ENCODE data around the gene MOCS3. TPM values are rescaled to one million over a fixed set of nuclear protein-coding genes. Genes with fewer than 3 reads are reported as not detected.

MOCS3 gene, protein sequence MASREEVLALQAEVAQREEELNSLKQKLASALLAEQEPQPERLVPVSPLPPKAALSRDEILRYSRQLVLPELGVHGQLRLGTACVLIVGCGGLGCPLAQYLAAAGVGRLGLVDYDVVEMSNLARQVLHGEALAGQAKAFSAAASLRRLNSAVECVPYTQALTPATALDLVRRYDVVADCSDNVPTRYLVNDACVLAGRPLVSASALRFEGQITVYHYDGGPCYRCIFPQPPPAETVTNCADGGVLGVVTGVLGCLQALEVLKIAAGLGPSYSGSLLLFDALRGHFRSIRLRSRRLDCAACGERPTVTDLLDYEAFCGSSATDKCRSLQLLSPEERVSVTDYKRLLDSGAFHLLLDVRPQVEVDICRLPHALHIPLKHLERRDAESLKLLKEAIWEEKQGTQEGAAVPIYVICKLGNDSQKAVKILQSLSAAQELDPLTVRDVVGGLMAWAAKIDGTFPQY
- total RNA-seq, result 1 to 10 TPM; 1.6 to 5.3 (median 4.4) TPM

DNA sequence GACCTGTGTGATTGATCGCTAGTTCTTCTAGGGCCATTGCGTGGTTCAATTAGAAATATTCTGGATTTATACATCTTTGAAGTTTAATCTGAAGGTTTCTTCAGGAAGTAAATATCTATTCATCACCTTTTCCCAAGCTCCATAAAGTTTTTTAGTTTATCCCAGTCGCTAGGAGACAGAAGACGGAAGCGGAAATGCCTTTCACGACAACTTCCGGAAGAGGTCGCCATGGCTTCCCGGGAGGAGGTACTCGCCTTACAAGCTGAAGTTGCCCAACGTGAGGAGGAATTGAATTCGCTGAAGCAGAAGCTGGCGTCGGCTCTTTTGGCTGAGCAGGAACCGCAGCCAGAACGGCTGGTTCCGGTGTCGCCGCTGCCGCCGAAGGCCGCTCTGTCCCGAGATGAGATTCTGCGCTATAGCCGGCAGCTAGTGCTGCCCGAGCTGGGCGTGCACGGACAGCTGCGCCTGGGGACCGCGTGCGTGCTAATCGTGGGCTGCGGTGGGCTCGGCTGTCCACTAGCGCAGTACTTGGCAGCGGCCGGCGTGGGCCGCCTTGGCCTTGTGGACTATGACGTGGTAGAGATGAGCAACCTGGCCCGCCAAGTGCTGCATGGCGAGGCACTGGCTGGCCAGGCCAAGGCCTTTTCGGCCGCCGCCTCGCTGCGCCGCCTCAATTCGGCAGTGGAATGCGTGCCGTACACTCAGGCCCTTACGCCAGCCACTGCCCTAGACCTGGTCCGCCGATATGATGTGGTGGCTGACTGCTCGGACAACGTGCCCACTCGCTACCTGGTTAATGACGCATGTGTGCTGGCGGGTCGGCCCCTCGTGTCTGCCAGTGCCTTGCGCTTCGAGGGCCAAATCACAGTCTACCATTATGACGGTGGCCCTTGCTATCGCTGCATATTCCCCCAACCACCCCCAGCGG is at the start of gene MOCS3:
MOCS3 (plus strand) TSS at position 204 of the 928 bp plus-strand sequence; CDS start at position 229, 25 bp downstream.
- Histone ChIP-seq H3K4me1 (peaks cover 27 to 55% (median 38%) of the 10 kb centered on the region in 4 donors), H3K27ac (peak within 1 kb of the TSS; percentile 88 to 95 (median 93)), H3K4me3 (peak within 1 kb of the TSS; percentile 88 to 96 (median 91)), H3K9me3 (no peaks in the 10 kb centered on the region), H3K27me3 (no peaks in the 10 kb centered on the region), H3K36me3 (peaks cover 0 to 23% (median 10%) of the 10 kb centered on the region in 4 donors)
- peak; percentile 90 to 94 for ATAC-seq (ENCODE audit: low FRiP score in 2 of 2)
- 1 to 3% methylated on average over 14 to 57 of the region's 67 CpGs for WGBS, 2 donors
- peak; percentile 83 to 90 for DNase-seq
- TF ChIP-seq POLR2AphosphoS5 (IDR thresholded peaks at IDR 0.05), result no peak
- TF ChIP-seq, protein P1, sequence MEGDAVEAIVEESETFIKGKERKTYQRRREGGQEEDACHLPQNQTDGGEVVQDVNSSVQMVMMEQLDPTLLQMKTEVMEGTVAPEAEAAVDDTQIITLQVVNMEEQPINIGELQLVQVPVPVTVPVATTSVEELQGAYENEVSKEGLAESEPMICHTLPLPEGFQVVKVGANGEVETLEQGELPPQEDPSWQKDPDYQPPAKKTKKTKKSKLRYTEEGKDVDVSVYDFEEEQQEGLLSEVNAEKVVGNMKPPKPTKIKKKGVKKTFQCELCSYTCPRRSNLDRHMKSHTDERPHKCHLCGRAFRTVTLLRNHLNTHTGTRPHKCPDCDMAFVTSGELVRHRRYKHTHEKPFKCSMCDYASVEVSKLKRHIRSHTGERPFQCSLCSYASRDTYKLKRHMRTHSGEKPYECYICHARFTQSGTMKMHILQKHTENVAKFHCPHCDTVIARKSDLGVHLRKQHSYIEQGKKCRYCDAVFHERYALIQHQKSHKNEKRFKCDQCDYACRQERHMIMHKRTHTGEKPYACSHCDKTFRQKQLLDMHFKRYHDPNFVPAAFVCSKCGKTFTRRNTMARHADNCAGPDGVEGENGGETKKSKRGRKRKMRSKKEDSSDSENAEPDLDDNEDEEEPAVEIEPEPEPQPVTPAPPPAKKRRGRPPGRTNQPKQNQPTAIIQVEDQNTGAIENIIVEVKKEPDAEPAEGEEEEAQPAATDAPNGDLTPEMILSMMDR (IDR thresholded peaks at IDR 0.05), result peak in 1 of 6 experiments; percentile 7
- TF ChIP-seq EP300 (IDR thresholded peaks at IDR 0.05), result no peak
- peak in 1 of 4 donors; percentile 31 for TF ChIP-seq POLR2A (IDR thresholded peaks at IDR 0.05)

DNA sequence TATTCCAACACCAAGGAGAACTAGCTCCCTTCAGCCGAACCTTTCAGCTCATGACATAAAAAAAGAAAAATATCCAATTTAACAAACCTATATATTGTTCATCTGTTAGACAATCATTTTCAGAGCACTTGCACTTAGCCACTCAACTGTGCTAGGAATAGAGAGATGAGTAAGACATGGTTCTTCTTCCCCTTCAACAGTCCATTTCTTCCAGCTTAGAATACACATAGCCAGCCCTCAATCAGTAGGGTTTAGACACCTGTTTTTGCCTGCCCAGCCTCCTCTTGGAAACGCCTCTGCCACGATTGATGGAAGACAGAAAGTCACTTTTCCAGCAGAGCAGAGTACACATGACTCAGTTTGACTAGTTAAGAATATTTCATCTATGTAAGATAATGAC is 49.2 kb upstream of the MOCS3 start:
- WGBS, 2 donors, result 87 to 92% methylated on average over 3 of the region's 3 CpGs
- no peaks in the 10 kb centered on the region for H3K9me3 ChIP-seq
- H3K4me1 ChIP-seq, result peaks cover 16 to 25% (median 18%) of the 10 kb centered on the region in 4 donors
- ATAC-seq (ENCODE audit: low FRiP score in 2 of 2), result no peak
- H3K4me3 ChIP-seq, result no peak overlapping the region
- no peaks in the 10 kb centered on the region for H3K27me3 ChIP-seq
- TF ChIP-seq, protein P1 (IDR thresholded peaks at IDR 0.05), result no peak
- TF ChIP-seq POLR2AphosphoS5 (IDR thresholded peaks at IDR 0.05) (no peak), EP300 (IDR thresholded peaks at IDR 0.05) (no peak), POLR2A (IDR thresholded peaks at IDR 0.05) (no peak)
- H3K36me3 ChIP-seq, result no peaks in the 10 kb centered on the region
- no peak overlapping the region for H3K27ac ChIP-seq
- DNase-seq, result no peak

DNA sequence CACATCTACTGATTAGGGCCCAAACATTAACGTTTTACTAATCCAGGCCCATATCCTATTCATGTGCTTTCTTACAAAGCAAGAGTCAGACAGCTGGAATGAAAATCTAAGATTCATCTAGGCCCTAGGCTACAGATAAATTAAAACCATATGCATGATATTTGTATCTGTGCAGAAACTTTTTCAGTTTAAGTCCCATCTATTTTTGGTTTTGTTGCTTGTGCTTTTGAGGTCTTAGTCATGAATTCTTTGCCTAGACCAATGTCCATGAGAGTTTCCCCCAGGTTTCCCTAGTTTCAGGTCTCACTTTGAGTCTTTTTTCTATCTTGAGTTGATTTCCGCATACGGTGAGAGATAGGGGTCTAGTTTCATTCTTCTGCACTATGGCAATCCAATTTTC is 47.6 kb upstream of the MOCS3 start:
- whole genome bisulfite sequencing, 2 donors, result 75 to 82% methylated on average over 3 of the region's 3 CpGs
- Histone ChIP-seq H3K4me3 (no peak overlapping the region), H3K27ac (no peak overlapping the region), H3K4me1 (peaks cover 28 to 33% (median 31%) of the 10 kb centered on the region in 4 donors), H3K9me3 (no peaks in the 10 kb centered on the region), H3K27me3 (no peaks in the 10 kb centered on the region), H3K36me3 (no peaks in the 10 kb centered on the region)
- DNase-seq, result no peak
- TF ChIP-seq POLR2AphosphoS5 (IDR thresholded peaks at IDR 0.05) (no peak), EP300 (IDR thresholded peaks at IDR 0.05) (no peak), POLR2A (IDR thresholded peaks at IDR 0.05) (no peak)
- TF ChIP-seq, protein P1 (IDR thresholded peaks at IDR 0.05), result no peak
- no peak for ATAC-seq (ENCODE audit: low FRiP score in 2 of 2)

DNA sequence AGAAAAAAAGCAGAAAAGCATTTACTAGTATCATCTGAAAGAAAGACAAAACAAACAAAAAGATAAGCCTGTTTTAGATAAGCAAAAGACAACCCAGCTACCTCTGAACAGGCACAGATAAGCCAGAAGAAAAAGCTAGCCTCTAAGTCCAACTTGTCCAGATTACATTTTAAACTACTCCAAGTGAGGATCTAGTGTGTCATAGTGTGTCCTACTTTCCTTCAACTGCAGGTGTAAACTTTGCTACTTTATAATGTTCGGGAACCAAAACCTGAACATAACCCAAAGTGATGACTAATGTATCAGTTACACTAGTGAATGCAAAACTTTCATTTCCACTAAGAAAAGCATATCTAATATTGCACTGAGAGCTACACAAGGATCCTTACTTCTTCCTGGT is 46.9 kb upstream of the MOCS3 start:
- Histone ChIP-seq H3K27me3 (no peaks in the 10 kb centered on the region), H3K27ac (no peak overlapping the region), H3K4me1 (peaks cover 35 to 40% (median 38%) of the 10 kb centered on the region in 4 donors), H3K4me3 (no peak overlapping the region), H3K36me3 (no peaks in the 10 kb centered on the region), H3K9me3 (no peaks in the 10 kb centered on the region)
- TF ChIP-seq POLR2AphosphoS5 (IDR thresholded peaks at IDR 0.05), result no peak
- no peak for TF ChIP-seq POLR2A (IDR thresholded peaks at IDR 0.05)
- TF ChIP-seq EP300 (IDR thresholded peaks at IDR 0.05), result no peak
- TF ChIP-seq, protein P1 (IDR thresholded peaks at IDR 0.05), result no peak
- whole genome bisulfite sequencing, 2 donors, result 70 to 74% methylated on average over 1 of the region's 1 CpG
- DNase-seq (no peak), ATAC-seq (ENCODE audit: low FRiP score in 2 of 2) (no peak)
